Stimulated activated CD4-positive, alpha-beta T cell treated with anti-CD3 and anti-CD28 coated beads, TNF-alpha, amount 100 ng/mL, for 48 hours (primary cell): Measurements from ENCODE around the gene CSNK1D.

Source experiments
- DNase-seq, 3 donors: peaks; one replicate each; pipeline ENCODE4 v3.0.0-alpha.2; 2020; ENCODE audit warnings: low read depth in 3 of 3

CSNK1D gene

DNA sequence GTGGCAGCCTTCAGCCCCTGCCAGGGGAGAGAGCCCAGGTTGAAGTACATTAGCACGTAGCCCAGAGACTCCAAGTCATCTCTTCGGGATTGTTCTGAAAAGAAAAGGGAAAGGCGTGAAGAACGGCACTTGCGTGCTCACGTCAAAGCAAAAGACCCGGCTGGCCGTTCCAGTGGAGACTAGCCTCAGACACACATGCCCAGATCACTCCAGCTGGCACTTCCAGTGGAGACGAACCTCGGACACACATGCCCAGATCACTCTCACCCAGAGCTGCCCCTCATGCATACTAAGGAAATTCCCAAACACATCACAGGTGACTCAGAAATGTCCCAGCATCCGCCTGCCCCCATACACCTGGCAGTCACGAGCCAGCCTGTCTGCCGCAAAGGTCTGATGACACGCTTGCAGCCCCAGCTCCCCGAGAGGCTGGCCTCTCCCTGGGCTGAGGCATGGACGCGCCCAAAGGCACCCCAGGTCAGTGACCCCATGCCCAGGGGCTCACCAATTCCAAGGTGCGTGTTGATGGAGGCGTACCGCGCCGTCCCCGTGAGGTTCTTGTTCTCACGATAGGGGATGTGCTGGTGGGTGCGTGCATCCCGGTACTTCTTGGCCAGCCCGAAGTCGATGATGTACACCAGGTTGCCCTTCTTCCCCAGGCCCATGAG is 20.9 kb downstream of the CSNK1D start:
- DNase-seq, result no peak

DNA sequence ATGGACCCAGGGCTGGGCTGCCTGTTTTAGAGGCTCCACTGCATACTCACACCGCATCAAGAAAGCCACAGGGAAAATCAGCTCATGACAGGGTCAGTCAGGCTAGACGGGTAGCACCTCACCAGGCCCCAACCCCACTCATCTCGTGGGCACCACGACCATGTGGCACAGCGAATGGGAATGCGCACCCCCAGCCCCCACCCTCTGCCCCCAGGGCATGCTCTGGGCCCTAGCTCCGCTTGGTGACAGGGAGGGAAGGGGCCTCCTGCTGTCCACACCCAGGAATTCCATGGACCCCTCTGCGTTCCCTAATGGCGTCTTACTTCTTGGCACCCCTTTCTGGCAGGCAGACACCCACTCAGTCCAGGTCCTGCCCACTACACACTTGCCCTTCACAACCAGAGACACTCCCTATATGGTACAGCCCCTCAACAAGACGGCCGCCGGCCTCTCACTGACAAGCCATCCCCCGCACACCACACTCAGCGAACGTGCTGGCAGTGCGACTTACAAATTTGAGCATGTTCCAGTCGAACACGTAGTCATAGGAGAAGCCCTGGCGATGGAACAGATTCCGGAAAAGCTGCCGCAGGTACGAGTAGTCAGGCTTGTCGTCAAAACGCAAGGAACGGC is 22.5 kb downstream of the CSNK1D start:
- DNase-seq, result no peak

DNA sequence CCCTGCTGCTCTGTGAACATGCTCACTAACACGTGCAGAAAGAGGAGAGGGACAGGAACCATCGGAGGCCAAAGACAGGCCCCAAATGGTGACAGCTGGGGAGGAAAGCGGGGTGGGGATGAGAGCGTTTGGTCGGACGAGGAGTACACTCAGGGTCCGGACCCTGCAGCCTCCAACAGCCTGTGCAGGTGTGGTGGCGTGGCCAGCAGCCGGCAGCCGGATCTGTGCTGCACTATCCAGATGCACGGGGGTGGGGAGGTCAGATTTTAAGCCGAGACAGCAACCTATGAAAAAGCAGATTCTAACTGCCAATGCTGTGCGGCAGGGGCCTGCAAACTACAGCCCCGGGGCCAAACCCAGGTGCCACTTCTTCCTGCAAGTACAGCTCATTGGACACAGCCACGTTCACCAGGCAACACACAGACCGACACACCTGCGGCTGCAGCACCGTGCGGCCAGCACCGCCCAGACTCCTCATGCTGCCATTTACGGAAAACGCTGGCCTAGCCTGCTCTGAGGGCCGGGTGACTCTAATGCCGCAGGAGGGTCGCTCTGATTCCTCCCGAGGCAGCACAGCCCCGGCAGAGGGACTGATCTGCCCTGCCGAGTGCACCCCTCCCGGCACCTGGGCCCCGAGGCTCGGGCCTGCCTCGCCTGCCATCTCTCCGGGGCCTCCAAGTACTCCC is 23.5 kb downstream of the CSNK1D start:
- no peak for DNase-seq

DNA sequence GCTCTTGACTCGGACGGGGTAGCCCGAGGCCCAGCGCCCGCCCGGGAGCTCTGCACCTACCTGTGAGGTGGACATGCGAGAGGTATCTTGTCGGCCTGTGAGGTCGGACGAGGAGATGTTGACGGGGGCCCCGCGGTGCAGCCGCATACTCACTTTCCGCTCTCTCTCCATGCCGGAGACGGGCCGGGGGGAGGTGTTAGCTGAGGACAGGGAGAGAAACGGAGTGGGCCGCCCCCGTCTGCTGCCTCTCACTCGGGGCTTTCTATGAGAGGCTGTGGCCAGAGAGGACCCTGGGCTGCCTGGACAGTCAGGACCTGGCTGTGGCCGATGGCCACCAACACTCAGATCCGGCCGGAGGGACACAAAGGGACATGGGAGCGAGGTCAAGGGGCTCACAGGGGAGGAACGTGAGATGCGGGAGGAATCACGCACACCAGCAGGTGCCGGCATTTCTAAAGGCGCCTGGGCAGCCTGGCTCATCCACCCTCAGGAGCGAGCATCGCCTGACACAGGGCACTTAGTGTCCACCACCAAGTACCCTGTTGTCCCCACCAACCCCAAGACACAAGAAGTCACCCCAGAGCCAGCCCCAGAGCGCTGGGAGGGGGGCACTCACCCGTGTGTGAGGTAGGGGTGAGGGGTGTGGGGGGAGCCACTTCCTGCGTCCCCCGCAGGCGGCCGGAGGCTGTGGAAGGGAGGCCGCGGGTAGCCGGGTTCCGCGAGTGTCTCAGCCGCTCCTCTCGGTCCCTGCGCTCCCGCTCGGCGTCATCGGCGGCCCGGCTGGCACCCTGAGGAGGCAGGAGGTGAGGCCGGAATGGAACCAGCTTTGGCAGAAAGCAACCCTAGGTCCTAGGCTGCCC is 24.5 kb downstream of the CSNK1D start:
- DNase-seq, result no peak

DNA sequence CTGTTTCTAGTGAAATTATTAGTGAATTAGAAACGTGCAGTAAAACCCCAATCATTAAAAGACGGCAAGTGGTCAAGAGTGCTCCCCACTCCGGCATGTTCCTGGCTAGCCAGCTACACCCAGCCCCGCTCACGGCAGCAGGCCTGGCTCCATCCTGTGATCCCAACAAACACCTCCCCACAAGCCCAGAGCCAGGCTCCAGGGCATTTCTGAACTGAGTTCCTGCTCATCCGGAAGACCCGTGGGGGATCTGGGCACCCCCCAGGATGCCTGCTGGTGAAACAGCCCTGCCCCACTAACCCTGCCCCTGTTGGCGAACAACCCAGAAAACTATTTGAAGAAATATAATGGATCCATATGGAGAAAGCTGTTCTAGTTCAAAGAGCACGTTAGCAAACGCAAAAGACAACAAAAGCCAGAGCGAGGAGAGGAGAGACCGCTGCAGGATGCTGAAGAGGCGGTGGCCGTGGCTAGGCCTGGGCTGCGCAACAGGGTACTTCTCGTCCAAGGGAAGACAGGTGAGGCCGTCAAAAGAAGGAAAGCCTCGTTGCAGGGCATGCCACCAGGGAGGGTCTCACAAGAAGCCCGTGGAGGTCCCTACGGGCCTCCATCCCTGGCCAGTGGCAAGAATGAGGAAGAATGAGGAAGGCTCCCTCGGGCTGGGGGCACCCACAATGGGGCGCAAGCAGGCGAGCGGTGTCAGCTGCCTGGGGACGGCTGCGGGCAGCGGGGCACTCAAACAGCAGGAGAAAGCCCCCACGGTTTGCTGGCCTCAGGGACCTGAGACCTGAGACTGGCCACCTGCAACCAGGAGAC is 25.4 kb downstream of the CSNK1D start:
- no peak for DNase-seq

DNA sequence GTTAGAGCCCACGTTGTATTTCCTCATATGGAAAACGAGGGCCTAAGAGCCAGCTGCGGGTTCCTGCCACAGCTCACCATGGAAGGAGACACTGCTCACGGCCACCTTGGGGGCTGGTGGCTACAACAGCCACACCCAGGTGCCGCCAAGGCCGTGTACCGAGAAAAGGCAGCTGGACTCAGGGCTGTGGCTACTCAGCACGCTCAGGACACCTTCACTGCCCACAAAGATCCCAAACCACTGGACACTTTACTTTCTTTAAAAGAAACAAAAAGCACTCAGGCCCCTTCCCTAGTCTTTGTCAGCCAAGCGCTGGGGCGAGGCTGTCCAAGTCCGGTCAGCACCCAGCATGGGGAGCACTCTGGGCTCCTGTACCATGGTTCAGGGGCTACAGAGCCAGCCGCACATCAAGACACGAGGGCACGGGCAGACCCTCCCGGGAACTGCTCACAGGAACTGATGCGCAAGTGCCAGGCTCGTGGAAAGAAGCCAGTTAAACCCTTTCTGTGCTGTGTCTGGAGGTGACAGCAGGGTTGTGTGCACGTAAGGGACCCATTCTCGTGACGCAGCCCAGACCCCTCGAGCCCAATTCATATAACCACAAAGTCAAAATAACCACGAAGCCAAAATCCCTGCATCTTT is 26.2 kb downstream of the CSNK1D start:
- no peak for DNase-seq

DNA sequence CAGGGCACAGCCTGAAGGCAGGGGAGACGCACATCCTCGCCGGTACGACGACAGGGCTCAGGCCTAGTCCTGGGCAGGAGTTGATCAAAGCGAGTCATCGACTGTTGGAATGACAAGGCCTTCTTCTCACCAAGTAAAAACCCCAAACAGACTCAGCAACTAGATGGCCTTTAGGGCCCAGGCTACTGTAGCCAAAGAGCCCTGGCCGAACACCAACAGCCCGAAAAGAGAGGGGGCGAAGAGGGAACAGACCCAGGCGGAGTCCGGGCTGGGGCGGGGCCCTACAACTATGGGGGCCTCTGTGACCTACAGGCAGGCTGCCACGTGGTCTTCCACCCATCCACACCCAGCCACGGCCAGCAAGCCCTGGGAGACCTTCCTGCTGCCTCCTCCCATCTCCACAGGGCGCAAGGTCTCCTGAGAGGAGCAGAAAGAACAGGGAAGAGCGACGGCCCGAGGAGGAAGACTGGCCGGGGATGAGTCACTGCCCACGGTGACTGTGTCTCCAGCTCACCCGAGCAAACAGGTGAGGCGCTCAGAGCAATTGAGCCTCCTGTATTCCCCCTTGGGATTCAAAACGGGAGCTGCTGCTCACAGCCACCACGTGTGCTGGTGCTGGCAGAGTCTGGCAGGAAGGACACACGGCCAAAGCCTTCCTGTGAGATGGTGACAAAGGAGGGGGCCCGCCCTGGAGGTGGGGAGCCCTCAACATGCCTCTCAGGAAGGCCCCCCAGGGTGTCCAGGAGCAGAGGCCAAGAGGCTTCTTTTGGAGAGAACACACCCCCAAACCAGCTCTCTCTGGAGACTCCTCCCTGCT is 26.9 kb downstream of the CSNK1D start:
- DNase-seq, result no peak

DNA sequence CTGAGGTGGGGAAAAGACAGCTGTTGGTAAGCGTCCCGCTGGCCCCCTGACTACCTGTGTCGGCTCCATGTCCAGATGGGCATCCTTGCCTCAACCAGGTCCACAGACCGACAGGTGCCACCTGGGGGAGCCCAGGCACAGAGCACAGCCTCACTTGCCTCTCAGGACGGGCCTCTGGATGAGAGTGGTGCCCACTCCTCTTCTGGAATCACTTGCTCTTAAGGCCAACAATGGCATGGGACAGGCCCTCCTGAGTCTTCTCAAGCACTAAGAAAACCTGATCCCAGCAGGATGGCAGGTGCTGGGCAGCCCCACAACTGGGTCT is 27.5 kb downstream of the CSNK1D start:
- DNase-seq, result no peak

DNA sequence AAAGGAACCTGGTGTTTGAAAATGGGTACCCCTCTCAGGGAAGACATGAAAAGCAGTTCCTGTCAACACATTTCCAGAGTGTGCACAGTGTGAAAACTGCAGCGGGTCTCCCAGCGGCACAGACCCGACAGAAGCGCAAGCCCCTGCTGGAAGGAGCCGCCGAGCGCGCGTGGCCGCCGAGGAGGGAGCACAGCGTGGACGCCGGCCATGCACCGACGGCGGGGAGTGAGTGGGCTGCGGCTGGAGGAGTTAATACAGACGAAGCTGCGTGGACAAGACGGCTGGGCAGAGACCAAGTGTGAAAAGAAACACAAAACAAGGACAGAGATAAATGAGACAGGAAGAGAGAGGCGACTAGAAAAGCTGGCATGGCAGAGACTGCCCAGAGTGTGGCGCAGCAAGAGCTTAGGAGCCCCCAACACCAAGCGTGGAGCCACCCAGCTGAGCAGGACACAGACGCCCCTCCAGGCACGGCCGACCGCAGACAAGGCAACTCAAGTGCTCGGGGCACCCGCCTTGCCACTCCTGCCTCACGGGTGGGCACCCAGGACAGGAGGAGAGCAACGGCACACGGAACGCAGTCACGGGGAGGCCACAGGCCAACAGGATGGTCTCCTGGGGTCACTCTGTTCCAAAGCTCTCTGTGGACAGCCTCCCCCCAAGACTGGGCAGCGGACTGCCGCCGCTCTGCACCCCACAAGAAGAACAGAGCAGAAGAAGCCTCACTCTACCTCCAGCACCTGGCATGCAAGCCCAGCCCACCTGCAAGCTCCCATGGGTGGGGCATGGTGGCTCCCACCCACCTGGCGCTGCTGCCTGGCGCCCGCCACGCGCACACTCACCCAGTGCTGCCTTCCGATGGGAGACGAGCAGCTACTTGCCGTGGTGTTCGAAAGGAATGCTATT is 28.1 kb downstream of the CSNK1D start:
- no peak for DNase-seq

DNA sequence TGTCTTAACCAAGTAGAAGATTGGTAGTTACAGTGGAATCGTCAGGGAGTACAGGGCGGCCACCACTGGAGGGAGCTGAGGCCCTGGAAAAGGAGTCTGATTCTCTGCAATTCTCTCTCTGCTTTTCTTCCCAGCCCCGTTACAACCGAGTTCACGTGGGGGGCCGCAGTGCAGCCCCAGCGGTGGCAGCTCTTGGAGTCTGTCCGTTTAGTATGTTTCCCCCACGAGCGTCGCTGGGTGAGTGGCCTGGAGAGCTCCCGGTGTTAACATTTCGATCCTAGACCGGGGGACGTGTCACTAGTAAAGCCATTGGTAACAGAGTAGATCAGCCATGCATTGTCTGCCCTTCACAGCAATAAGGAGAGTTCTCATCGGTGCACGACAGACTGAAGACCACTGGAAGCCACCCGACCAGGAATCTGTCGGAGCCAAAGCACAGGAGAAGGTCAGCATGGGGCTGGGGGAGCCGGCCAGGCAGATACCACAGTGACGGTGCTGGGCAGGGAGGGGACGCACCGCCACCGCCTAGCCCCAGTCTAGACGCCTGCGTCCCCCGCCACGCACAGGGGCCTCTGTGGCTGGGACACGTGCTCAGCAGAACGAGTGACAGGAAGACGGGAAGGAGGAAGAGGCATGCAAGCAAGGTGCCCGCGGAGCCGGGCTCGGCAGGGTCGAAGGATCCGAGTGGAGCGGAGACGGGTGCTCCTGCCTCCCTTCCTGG is 28.9 kb downstream of the CSNK1D start:
- DNase-seq, result no peak

DNA sequence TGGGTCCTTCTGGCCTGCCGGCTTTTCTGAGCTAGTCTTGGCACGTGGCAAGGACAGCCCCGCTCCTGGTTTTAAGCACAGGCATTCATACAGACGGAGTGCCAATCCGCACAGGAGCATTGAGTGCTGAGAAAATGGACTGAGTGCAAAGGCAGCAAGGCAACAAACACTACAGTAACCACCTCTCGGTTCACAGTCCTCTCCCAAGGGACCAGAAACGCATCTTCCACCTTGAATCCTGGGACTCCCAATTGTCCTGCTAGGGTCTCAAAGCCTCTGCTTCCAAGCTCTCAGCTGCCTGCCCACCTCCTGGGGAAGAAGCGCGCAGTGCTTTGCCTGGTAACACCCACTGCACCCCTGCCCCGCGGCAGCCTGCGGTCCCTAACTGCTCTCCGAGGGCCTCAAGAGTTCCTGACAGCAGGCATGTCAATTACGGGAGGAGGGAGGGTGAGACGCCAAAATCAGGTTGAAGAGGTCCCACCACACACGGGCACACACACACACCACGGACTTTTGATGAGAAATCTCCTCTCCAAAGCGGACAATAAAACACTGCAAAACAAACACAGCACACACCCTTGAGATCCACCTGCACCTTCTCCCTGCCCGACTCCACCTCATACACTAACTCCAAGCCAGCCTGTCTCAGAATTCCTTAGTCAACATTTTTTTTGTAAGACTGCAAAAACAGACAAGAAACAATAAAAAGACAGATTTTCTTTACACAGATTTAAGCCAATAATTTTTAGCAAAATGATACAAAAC is 29.7 kb downstream of the CSNK1D start:
- DNase-seq, result no peak

DNA sequence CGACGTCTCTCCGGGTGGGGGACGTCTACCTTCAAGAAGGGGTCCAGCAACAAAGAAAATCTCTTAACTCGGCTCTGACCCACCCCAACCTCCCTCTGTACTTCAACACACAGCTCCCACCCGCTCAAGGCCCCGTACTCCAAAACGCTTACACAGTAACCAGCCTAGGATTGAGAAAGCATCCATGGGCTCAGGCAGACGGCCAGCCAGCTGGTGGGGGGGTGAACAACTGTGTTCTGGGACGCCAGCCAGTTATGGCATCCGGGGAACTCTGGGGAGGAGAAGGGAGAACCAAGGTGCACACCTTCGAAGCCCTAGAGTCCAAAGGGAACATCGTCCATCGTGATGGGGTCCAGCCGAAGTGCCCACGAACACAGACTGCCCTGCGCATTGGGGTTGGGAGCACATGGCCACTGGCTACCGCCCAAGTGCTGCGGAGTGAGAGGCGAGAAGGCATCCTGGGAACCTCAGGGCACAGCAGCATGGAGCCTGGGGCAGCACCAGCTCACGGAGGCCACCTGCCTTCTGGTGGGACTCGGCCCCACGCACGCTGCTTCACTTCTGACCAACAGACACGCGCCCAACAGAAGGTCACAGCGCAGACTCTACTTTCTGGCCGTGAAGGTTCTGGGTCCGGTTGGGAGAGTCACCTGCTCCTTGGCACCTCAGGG is 30.4 kb downstream of the CSNK1D start:
- DNase-seq, result no peak

DNA sequence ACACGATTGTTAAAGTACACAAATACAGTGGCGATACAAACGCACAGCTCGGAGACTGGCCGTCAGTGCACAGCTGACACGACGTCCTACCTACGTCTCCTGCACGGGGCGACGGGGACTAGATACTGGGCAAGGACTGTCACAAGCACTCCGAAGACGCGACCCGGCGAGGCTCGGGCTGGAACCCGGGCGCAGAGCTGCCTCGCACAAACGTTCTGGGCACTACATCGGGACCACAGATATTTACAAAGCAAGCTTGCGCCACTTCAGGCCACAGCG is 30.9 kb downstream of the CSNK1D start:
- no peak for DNase-seq

DNA sequence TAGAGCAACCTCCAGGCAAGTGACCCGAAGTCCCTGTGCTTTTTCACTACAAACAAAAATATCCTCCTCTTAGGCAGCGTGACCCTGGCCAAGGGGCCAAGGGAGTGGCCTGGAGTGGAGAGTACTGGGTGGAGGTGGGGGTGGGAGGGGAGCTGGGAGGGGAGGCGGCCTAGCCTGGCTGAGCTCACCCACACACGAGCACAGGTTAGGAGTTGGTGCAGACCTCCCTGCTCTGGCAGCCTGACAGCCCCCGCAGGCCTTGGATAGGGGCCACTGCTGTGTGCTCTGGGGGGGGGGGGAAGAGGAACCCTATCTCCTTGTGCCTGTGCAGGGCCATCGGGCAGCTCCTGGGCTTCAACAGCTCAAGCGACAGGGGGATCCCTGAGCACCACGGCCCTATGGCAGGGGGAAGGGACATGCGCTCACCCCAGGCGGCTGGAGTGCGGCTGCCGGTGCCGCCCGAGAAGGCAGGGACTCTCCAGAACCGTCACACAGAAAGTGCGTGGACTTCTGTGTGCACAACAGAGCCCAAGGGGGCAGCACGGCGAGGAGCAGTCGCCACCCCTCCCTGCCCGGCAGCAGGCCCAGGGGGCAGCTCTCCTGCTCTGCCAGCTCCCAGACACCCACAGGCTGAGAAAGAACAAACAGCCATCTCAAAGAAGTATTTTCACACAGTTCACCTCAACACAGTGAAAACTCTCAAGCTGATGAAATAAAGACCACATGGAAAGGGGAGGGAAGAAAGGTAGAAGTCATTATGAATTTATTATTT is 31.4 kb downstream of the CSNK1D start:
- no peak for DNase-seq

DNA sequence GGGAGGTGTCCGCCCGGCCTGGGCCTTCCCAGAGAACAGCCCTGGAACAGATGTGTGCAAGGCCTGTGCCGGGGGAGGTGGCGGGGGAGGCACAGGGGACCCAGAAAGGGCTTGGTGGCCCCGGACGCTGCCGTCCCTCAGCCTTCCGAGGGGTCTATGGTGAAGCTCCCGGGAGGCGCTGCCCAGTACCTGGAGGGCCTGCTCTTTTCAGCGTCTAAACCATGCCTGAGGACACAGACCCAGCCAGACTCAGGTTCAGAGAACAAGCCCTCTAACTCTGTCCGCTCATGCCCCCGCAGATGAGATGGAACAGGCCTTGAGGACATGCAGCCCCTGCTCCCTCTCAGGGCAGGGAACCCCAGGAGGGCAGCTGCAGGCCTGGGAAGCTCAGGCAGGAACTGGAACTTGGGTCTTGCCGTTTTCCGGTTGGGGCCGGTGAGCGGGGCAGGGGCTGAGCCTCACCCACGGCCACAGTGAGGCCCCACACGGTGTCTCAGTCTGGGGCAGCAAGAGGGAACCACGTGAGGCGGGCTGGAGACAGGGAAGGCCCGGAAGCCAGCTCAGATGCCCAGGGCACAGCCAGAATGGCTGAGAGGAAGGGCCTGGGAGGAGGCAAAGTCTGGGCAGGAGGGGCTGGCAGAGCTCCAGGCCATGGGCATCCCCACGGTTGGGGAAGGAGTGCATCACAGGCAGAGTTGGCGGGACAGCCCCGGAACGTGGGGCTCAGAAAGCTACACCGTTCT is 32.1 kb downstream of the CSNK1D start:
- no peak for DNase-seq
